ENCODE data around the gene PRR29. TPM values are rescaled to one million over a fixed set of nuclear protein-coding genes. Genes with fewer than 3 reads are reported as not detected.
A peak's percentile ranks its signal among the peaks of the same experiment; 100 is the strongest.

Gene PRR29
- total and polyA plus RNA-seq, 7 donors = 0.22 to 0.60 TPM; not detected in 5

- H3K4me3 ChIP-seq = no peak overlapping the region
- no peak for TF ChIP-seq POLR2A (IDR thresholded peaks at IDR 0.05)
- TF ChIP-seq POLR2AphosphoS5 (IDR thresholded peaks at IDR 0.05) = no peak
- no peak for TF ChIP-seq CTCF (IDR thresholded peaks at IDR 0.05)
- TF ChIP-seq EP300 (IDR thresholded peaks at IDR 0.05) = no peak
- WGBS, 2 donors = 81 to 90% methylated on average over 13 of the region's 13 CpGs
- peaks cover 0 to 3% (median 0%) of the 10 kb centered on the region in 4 donors for H3K9me3 ChIP-seq
- peak overlapping the region; percentile 12 to 72 (median 34) for H3K27ac ChIP-seq
- intact Hi-C loops (cut with DNase I) = no loop called here
- H3K27me3 ChIP-seq = peaks cover 0 to 11% (median 2%) of the 10 kb centered on the region in 3 donors
- no peak for DNase-seq
- H3K4me1 ChIP-seq = peaks cover 0 to 56% (median 42%) of the 10 kb centered on the region in 4 donors
- H3K36me3 ChIP-seq = no peaks in the 10 kb centered on the region
These were observed 12.6 kb upstream of the PRR29 start for GRCh38 chr17:63985387-63986140.

- intact Hi-C loops (cut with DNase I) = no loop called here
- Histone ChIP-seq H3K9me3 (peaks cover 0 to 3% (median 0%) of the 10 kb centered on the region in 4 donors), H3K4me1 (peaks cover 0 to 56% (median 40%) of the 10 kb centered on the region in 4 donors), H3K36me3 (no peaks in the 10 kb centered on the region), H3K4me3 (no peak overlapping the region), H3K27me3 (peaks cover 0 to 18% (median 5%) of the 10 kb centered on the region in 3 donors), H3K27ac (peak overlapping the region in 3 of 4 donors; percentile 20 to 74 (median 69))
- WGBS, 2 donors = 56 to 63% methylated on average over 3 of the region's 3 CpGs
- no peak for DNase-seq
- no peak for TF ChIP-seq POLR2A (IDR thresholded peaks at IDR 0.05)
- no peak for TF ChIP-seq EP300 (IDR thresholded peaks at IDR 0.05)
- TF ChIP-seq POLR2AphosphoS5 (IDR thresholded peaks at IDR 0.05) = no peak
- TF ChIP-seq CTCF (IDR thresholded peaks at IDR 0.05) = no peak
These were observed 11.3 kb upstream of the PRR29 start for GRCh38 chr17:63986821-63987220.

- no peaks in the 10 kb centered on the region for H3K9me3 ChIP-seq
- no peaks in the 10 kb centered on the region for H3K36me3 ChIP-seq
- H3K27ac ChIP-seq = peak overlapping the region; percentile 2 to 74 (median 44)
- intact Hi-C loops (cut with DNase I) = no loop called here
- 77 to 83% methylated on average over 18 of the region's 18 CpGs for WGBS, 2 donors
- TF ChIP-seq CTCF (IDR thresholded peaks at IDR 0.05) (no peak), POLR2A (IDR thresholded peaks at IDR 0.05) (no peak), POLR2AphosphoS5 (IDR thresholded peaks at IDR 0.05) (no peak), EP300 (IDR thresholded peaks at IDR 0.05) (no peak)
- DNase-seq = no peak
- H3K4me1 ChIP-seq = peaks cover 0 to 56% (median 40%) of the 10 kb centered on the region in 4 donors
- peaks cover 0 to 25% (median 5%) of the 10 kb centered on the region in 3 donors for H3K27me3 ChIP-seq
- no peak overlapping the region for H3K4me3 ChIP-seq
These were observed 10.7 kb upstream of the PRR29 start for GRCh38 chr17:63987221-63988126.

- H3K4me3 ChIP-seq = peak overlapping the region in 2 of 4 donors; percentile 36 to 43
- DNase-seq = no peak
- H3K27ac ChIP-seq = peak overlapping the region in 3 of 4 donors; percentile 2 to 74 (median 69)
- H3K9me3 ChIP-seq = no peaks in the 10 kb centered on the region
- WGBS, 2 donors = 78 to 93% methylated on average over 5 of the region's 5 CpGs
- peaks cover 0 to 52% (median 37%) of the 10 kb centered on the region in 4 donors for H3K4me1 ChIP-seq
- intact Hi-C loops (cut with DNase I) = no loop called here
- H3K27me3 ChIP-seq = peaks cover 0 to 29% (median 5%) of the 10 kb centered on the region in 3 donors
- TF ChIP-seq POLR2AphosphoS5 (IDR thresholded peaks at IDR 0.05) (no peak), CTCF (IDR thresholded peaks at IDR 0.05) (no peak)
- no peaks in the 10 kb centered on the region for H3K36me3 ChIP-seq
These were observed 10.0 kb upstream of the PRR29 start for GRCh38 chr17:63988127-63988478.

Measured in sigmoid colon (tissue), 7 donors.